ENCODE results near the gene SMYD3. TPM values are rescaled to one million over a fixed set of nuclear protein-coding genes. Genes with fewer than 3 reads are reported as not detected.
"Not testable (repeated sequence)": the region's sequence is repeated elsewhere in the genome, so short reads cannot be mapped to it uniquely, and the experiment has no call there.

SMYD3 gene
- total RNA-seq, 2 donors from 2014 or later = 13.5 to 20.8 TPM

DNA sequence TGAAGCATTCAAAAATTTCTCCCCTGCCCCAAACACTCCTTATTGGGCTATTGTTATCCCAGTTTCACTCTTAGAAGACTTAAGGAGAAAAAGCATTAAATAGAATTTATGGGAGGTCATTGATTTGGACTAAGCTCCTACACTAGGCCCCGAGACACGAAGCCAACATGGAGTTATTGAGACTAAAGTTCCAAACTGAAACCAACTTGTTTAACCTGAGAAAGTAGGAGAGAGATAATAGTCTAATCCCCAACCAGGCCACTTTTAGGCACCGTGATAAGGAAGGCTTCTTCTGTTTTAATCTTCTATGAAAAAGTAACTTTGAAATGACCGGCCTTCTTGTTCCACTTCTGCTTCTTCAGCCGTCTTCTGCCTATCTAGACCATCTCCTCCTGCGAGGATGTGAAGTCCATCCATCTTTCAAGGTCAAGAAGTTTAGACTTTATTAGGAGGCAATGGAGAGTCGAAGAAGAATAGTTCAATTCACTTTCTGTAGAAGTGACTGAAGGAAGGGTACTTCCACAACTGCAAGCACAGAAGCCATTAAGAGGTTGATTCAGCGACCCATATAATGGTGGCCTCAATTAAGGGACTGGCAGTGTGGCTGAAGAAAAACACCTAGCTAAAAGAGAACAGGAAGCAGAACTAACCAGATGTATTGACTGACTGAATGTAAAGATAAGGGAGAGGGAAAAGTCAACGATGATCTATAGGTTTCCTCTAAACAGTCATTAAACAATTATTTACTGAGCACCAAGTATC is 428.8 kb downstream of the SMYD3 start:
- 75 to 83% methylated on average over 9 of the region's 9 CpGs for WGBS, 2 donors
- Histone ChIP-seq H3K9me3 (no peaks in the 10 kb centered on the region), H3K36me3 (replicated peaks in 1 of 2; ENCODE audit: insufficient read depth in 1 of 2, low read depth in 2 of 2) (no peaks in the 10 kb centered on the region), H3K4me1 (no peaks in the 10 kb centered on the region), H3K4me3 (no peak overlapping the region), H3K27ac (no peak overlapping the region), H3K27me3 (no peaks in the 10 kb centered on the region)
- intact Hi-C loops (cut with DNase I) = no loop called here
- DNase-seq (no peak), ATAC-seq (no peak)
- no peak for TF ChIP-seq POLR2A (IDR thresholded peaks at IDR 0.05)
- TF ChIP-seq, protein P1, sequence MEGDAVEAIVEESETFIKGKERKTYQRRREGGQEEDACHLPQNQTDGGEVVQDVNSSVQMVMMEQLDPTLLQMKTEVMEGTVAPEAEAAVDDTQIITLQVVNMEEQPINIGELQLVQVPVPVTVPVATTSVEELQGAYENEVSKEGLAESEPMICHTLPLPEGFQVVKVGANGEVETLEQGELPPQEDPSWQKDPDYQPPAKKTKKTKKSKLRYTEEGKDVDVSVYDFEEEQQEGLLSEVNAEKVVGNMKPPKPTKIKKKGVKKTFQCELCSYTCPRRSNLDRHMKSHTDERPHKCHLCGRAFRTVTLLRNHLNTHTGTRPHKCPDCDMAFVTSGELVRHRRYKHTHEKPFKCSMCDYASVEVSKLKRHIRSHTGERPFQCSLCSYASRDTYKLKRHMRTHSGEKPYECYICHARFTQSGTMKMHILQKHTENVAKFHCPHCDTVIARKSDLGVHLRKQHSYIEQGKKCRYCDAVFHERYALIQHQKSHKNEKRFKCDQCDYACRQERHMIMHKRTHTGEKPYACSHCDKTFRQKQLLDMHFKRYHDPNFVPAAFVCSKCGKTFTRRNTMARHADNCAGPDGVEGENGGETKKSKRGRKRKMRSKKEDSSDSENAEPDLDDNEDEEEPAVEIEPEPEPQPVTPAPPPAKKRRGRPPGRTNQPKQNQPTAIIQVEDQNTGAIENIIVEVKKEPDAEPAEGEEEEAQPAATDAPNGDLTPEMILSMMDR (IDR thresholded peaks at IDR 0.05) = no peak

GRCh38 chr1:246077476-246077875 is 429.6 kb downstream of the SMYD3 start:
- H3K4me3 ChIP-seq = no peak overlapping the region
- intact Hi-C loops (cut with DNase I) = no loop called here
- no peak for TF ChIP-seq POLR2A (IDR thresholded peaks at IDR 0.05)
- TF ChIP-seq, protein P1 (IDR thresholded peaks at IDR 0.05) = no peak
- no peaks in the 10 kb centered on the region for H3K36me3 ChIP-seq (replicated peaks in 1 of 2; ENCODE audit: insufficient read depth in 1 of 2, low read depth in 2 of 2)
- H3K27me3 ChIP-seq = no peaks in the 10 kb centered on the region
- H3K4me1 ChIP-seq = no peaks in the 10 kb centered on the region
- ATAC-seq (no peak), DNase-seq (no peak)
- H3K9me3 ChIP-seq = no peaks in the 10 kb centered on the region
- H3K27ac ChIP-seq = no peak overlapping the region
- WGBS, 2 donors = 78 to 86% methylated on average over 1 of the region's 1 CpG

DNA sequence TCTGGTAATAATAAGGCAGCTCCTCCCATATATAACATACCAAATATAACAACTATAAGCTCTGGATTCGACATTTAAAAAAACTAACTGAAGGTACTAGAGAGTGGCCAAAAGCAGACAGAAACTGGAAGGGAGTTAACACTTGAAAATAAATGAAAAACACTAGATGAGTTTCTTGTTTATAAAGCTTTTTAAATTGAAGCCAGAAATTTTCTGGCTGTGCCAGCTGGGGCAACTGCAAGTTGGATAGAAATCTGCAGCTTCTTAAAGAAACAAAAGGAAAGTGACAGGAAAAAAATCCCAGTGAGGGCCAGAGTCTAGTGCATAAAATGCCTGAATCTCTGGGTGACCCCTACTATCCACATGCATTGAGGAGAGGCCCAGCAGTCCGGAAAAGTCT is 432.7 kb downstream of the SMYD3 start:
- no peaks in the 10 kb centered on the region for H3K4me1 ChIP-seq
- no peak overlapping the region for H3K4me3 ChIP-seq
- no peak overlapping the region for H3K27ac ChIP-seq
- H3K9me3 ChIP-seq = no peaks in the 10 kb centered on the region
- ATAC-seq (no peak), DNase-seq (no peak)
- intact Hi-C loops (cut with DNase I) = no loop called here
- TF ChIP-seq POLR2A (IDR thresholded peaks at IDR 0.05) = no peak
- TF ChIP-seq, protein P1 (IDR thresholded peaks at IDR 0.05) = no peak
- no peaks in the 10 kb centered on the region for H3K27me3 ChIP-seq
- WGBS, 2 donors = 88 to 100% methylated on average over 2 of the region's 2 CpGs
- no peaks in the 10 kb centered on the region for H3K36me3 ChIP-seq (replicated peaks in 1 of 2; ENCODE audit: insufficient read depth in 1 of 2, low read depth in 2 of 2)

GRCh38 chr1:246072456-246072955 is 434.6 kb downstream of the SMYD3 start:
- no peak for ATAC-seq
- intact Hi-C loops (cut with DNase I) = no loop called here

DNA sequence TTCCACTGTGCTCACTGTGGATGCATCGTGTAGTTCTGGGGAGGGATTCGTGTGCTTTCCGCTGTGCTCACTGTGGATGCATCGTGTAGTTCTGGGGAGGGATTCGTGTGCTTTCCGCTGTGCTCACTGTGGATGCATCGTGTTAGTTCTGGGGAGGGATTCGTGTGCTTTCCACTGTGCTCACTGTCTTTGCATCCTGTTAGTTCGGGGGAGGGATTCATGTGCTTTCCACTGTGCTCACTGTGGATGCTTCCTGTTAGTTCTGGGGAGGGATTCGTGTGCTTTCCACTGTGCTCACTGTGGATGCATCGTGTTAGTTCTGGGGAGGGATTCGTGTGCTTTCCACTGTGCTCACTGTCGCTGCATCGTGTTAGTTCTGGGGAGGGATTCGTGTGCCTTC is 435.1 kb downstream of the SMYD3 start:
- H3K27ac ChIP-seq; H3K9me3 ChIP-seq; DNase-seq; intact Hi-C loops (cut with DNase I); ATAC-seq; H3K36me3 ChIP-seq (replicated peaks in 1 of 2; ENCODE audit: insufficient read depth in 1 of 2, low read depth in 2 of 2); H3K4me3 ChIP-seq; H3K4me1 ChIP-seq; H3K27me3 ChIP-seq: not testable (repeated sequence)
- WGBS, 2 donors = 68 to 72% methylated on average over 8 to 12 of the region's 15 CpGs

More at GRCh38 chr1:246072456-246072955, 434.6 kb downstream of the SMYD3 start:
- H3K4me3 ChIP-seq = no peak overlapping the region
- TF ChIP-seq POLR2A (IDR thresholded peaks at IDR 0.05) = no peak
- TF ChIP-seq, protein P1 (IDR thresholded peaks at IDR 0.05) = no peak
- no peaks in the 10 kb centered on the region for H3K9me3 ChIP-seq
- H3K27ac ChIP-seq = no peak overlapping the region
- H3K36me3 ChIP-seq (replicated peaks in 1 of 2; ENCODE audit: insufficient read depth in 1 of 2, low read depth in 2 of 2) = no peaks in the 10 kb centered on the region
- DNase-seq = no peak
- H3K4me1 ChIP-seq = no peaks in the 10 kb centered on the region
- no peaks in the 10 kb centered on the region for H3K27me3 ChIP-seq
- 84 to 88% methylated on average over 5 of the region's 5 CpGs for WGBS, 2 donors

GRCh38 chr1:246071561-246071960 is 435.5 kb downstream of the SMYD3 start:
- H3K36me3 ChIP-seq (replicated peaks in 1 of 2; ENCODE audit: insufficient read depth in 1 of 2, low read depth in 2 of 2); DNase-seq; H3K4me3 ChIP-seq; intact Hi-C loops (cut with DNase I); ATAC-seq; H3K9me3 ChIP-seq; H3K27me3 ChIP-seq; H3K27ac ChIP-seq; H3K4me1 ChIP-seq: not testable (repeated sequence)
- WGBS, 2 donors = 71 to 85% methylated on average over 7 to 11 of the region's 11 CpGs
